ENCODE measurements around the gene RAP1B. TPM values are rescaled to one million over a fixed set of nuclear protein-coding genes. Genes with fewer than 3 reads are reported as not detected.

Gene RAP1B
- total and polyA plus RNA-seq, 9 of the 15 experiments (the other 6 are each of a cell fraction or from before 2014, with no cell fraction given): 107 to 309 (median 170) TPM

DNA sequence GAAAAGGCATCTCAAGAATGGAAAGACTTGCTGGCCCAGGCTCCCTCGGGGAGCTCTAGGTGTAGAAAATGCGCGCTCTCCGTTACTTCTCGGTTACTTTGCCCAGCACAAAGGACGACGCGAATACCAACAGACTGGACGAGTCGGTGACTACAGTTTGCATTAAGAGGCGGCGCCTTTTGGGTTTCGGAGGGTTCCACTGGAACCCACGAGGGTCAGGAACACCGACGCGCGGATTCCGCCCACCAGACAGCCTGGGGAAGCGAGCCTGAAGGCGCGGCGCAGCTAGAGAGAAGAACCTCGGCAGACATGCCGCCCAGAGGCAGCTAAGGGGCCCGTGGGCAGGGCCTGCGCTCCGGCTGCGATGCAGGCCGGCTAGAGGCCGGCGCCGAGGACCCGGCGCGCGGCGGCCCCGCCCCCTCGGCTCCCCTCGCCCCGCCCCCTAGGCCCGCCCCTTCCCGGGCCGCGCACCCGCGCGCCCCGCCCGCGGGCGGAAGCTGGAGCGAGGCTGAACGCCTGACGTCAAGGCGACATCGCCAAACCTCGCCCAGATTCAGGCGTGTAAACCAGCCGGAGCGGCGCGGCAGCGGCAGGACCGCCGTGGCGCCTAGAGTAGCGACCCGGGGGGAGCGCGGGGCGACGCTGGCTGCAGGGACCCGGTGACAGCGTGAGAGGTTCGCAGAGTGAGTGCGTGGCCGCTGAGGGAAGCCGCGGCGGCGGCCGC is at the start of gene RAP1B (continued):
- TF ChIP-seq, protein P1, sequence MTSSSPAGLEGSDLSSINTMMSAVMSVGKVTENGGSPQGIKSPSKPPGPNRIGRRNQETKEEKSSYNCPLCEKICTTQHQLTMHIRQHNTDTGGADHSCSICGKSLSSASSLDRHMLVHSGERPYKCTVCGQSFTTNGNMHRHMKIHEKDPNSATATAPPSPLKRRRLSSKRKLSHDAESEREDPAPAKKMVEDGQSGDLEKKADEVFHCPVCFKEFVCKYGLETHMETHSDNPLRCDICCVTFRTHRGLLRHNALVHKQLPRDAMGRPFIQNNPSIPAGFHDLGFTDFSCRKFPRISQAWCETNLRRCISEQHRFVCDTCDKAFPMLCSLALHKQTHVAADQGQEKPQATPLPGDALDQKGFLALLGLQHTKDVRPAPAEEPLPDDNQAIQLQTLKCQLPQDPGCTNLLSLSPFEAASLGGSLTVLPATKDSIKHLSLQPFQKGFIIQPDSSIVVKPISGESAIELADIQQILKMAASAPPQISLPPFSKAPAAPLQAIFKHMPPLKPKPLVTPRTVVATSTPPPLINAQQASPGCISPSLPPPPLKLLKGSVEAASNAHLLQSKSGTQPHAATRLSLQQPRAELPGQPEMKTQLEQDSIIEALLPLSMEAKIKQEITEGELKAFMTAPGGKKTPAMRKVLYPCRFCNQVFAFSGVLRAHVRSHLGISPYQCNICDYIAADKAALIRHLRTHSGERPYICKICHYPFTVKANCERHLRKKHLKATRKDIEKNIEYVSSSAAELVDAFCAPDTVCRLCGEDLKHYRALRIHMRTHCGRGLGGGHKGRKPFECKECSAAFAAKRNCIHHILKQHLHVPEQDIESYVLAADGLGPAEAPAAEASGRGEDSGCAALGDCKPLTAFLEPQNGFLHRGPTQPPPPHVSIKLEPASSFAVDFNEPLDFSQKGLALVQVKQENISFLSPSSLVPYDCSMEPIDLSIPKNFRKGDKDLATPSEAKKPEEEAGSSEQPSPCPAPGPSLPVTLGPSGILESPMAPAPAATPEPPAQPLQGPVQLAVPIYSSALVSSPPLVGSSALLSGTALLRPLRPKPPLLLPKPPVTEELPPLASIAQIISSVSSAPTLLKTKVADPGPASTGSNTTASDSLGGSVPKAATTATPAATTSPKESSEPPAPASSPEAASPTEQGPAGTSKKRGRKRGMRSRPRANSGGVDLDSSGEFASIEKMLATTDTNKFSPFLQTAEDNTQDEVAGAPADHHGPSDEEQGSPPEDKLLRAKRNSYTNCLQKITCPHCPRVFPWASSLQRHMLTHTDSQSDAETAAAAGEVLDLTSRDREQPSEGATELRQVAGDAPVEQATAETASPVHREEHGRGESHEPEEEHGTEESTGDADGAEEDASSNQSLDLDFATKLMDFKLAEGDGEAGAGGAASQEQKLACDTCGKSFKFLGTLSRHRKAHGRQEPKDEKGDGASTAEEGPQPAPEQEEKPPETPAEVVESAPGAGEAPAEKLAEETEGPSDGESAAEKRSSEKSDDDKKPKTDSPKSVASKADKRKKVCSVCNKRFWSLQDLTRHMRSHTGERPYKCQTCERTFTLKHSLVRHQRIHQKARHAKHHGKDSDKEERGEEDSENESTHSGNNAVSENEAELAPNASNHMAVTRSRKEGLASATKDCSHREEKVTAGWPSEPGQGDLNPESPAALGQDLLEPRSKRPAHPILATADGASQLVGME (CRISPR knock-in tag; IDR thresholded peaks at IDR 0.05): no peak
- TF ChIP-seq, protein P2, sequence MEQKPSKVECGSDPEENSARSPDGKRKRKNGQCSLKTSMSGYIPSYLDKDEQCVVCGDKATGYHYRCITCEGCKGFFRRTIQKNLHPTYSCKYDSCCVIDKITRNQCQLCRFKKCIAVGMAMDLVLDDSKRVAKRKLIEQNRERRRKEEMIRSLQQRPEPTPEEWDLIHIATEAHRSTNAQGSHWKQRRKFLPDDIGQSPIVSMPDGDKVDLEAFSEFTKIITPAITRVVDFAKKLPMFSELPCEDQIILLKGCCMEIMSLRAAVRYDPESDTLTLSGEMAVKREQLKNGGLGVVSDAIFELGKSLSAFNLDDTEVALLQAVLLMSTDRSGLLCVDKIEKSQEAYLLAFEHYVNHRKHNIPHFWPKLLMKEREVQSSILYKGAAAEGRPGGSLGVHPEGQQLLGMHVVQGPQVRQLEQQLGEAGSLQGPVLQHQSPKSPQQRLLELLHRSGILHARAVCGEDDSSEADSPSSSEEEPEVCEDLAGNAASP (IDR thresholded peaks at IDR 0.05): no peak
- TF ChIP-seq RAD21 (CRISPR knock-in tag; conservative IDR thresholded peaks at IDR 0.05 in 1 of 2, IDR thresholded peaks at IDR 0.05 in 1 of 2): no peak
- TF ChIP-seq TGIF2 (CRISPR knock-in tag; IDR thresholded peaks at IDR 0.05): no peak
- TF ChIP-seq, protein P3, sequence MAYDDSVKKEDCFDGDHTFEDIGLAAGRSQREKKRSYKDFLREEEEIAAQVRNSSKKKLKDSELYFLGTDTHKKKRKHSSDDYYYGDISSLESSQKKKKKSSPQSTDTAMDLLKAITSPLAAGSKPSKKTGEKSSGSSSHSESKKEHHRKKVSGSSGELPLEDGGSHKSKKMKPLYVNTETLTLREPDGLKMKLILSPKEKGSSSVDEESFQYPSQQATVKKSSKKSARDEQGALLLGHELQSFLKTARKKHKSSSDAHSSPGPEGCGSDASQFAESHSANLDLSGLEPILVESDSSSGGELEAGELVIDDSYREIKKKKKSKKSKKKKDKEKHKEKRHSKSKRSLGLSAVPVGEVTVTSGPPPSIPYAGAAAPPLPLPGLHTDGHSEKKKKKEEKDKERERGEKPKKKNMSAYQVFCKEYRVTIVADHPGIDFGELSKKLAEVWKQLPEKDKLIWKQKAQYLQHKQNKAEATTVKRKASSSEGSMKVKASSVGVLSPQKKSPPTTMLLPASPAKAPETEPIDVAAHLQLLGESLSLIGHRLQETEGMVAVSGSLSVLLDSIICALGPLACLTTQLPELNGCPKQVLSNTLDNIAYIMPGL (CRISPR knock-in tag; IDR thresholded peaks at IDR 0.05): no peak
- TF ChIP-seq KLF10 (CRISPR knock-in tag; IDR thresholded peaks at IDR 0.05): no peak
- TF ChIP-seq, protein P4, sequence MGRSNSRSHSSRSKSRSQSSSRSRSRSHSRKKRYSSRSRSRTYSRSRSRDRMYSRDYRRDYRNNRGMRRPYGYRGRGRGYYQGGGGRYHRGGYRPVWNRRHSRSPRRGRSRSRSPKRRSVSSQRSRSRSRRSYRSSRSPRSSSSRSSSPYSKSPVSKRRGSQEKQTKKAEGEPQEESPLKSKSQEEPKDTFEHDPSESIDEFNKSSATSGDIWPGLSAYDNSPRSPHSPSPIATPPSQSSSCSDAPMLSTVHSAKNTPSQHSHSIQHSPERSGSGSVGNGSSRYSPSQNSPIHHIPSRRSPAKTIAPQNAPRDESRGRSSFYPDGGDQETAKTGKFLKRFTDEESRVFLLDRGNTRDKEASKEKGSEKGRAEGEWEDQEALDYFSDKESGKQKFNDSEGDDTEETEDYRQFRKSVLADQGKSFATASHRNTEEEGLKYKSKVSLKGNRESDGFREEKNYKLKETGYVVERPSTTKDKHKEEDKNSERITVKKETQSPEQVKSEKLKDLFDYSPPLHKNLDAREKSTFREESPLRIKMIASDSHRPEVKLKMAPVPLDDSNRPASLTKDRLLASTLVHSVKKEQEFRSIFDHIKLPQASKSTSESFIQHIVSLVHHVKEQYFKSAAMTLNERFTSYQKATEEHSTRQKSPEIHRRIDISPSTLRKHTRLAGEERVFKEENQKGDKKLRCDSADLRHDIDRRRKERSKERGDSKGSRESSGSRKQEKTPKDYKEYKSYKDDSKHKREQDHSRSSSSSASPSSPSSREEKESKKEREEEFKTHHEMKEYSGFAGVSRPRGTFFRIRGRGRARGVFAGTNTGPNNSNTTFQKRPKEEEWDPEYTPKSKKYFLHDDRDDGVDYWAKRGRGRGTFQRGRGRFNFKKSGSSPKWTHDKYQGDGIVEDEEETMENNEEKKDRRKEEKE (IDR thresholded peaks at IDR 0.05; ENCODE audit: borderline replicate concordance in 1 of 2, control insufficient read depth in 1 of 2, low read depth in 2 of 2, low read length in 1 of 2): no peak
- TF ChIP-seq, protein P5, sequence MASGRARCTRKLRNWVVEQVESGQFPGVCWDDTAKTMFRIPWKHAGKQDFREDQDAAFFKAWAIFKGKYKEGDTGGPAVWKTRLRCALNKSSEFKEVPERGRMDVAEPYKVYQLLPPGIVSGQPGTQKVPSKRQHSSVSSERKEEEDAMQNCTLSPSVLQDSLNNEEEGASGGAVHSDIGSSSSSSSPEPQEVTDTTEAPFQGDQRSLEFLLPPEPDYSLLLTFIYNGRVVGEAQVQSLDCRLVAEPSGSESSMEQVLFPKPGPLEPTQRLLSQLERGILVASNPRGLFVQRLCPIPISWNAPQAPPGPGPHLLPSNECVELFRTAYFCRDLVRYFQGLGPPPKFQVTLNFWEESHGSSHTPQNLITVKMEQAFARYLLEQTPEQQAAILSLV (tag; IDR thresholded peaks at IDR 0.05): no peak
- no peak for TF ChIP-seq MEIS2 (IDR thresholded peaks at IDR 0.05; ENCODE audit: partially characterized antibody)
- TF ChIP-seq, protein P6, sequence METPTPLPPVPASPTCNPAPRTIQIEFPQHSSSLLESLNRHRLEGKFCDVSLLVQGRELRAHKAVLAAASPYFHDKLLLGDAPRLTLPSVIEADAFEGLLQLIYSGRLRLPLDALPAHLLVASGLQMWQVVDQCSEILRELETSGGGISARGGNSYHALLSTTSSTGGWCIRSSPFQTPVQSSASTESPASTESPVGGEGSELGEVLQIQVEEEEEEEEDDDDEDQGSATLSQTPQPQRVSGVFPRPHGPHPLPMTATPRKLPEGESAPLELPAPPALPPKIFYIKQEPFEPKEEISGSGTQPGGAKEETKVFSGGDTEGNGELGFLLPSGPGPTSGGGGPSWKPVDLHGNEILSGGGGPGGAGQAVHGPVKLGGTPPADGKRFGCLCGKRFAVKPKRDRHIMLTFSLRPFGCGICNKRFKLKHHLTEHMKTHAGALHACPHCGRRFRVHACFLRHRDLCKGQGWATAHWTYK (CRISPR knock-in tag; IDR thresholded peaks at IDR 0.05): no peak
- TF ChIP-seq TAL1 (IDR thresholded peaks at IDR 0.05): no peak

All from K562 (cell line).